Adrenal gland (tissue), 12 donors: ENCODE measurements around the gene CAMTA1. TPM values are rescaled to one million over a fixed set of nuclear protein-coding genes. Genes with fewer than 3 reads are reported as not detected.
A peak's percentile ranks its signal among the peaks of the same experiment; 100 is the strongest.

Experiments
- DNase-seq, 7 donors: peaks; one replicate each; pipeline ENCODE4 v3.0.0-alpha.2; 2019 to 2020
- H3K27ac ChIP-seq, 5 donors: fragments of 200-600 bp; sonication (generic) in 4 of 5; 1 replicate in 3 of 5; 2 replicates in 2 of 5; pipeline versions ENCODE4 v1.5.1 to v1.8.0; 2016 to 2020; ENCODE audit warnings: mild to moderate bottlenecking in 1 of 5
- H3K27me3 ChIP-seq: fragments of 200-600 bp; 2 replicates; pipeline ENCODE4 v1.8.0; 2021
- H3K36me3 ChIP-seq, 2 donors: fragments of 200-600 bp; replicated peaks in 1 of 2; 1 replicate in 1 of 2; 2 replicates in 1 of 2; pipeline versions ENCODE4 v1.5.1 to v1.8.0; 2018 to 2022
- H3K4me1 ChIP-seq, 2 donors: fragments of 200-600 bp; replicated peaks in 1 of 2; 1 replicate in 1 of 2; 2 replicates in 1 of 2; pipeline versions ENCODE4 v1.5.1 to v1.8.0; 2018 to 2021
- H3K4me3 ChIP-seq, 4 donors: fragments of 200-600 bp; sonication (generic) in 3 of 4; one replicate each; pipeline ENCODE4 v1.5.1; 2016 to 2018
- H3K9me3 ChIP-seq, 3 donors: fragments of 200-600 bp; sonication (generic) in 1 of 3; replicated peaks in 1 of 3; 1 replicate in 2 of 3; 2 replicates in 1 of 3; pipeline versions ENCODE4 v1.5.1 to v1.8.0; 2016 to 2021
- CTCF ChIP-seq, 6 experiments: fragments of 450-650 bp in 4 of 6; fragments of 200-600 bp in 2 of 6; sonication (generic) in 1 of 6; IDR thresholded peaks; 1 replicate in 5 of 6; 2 replicates in 1 of 6; pipeline versions ENCODE4 v1.5.1 to v1.8.0; 2016 to 2021; ENCODE audit warnings: antibody characterized with exemption in 6 of 6, mild to moderate bottlenecking in 2 of 6, moderate library complexity in 1 of 6
- POLR2A ChIP-seq, 2 donors: fragments of 450-650 bp; IDR thresholded peaks; one replicate each; pipeline ENCODE4 v1.6.1; 2017; ENCODE audit warnings: antibody characterized with exemption in 2 of 2, mild to moderate bottlenecking in 2 of 2, moderate library complexity in 1 of 2
- WGBS, 4 donors: extraction: QIAGEN DNeasy Blood & Tissue Kit in 2 of 4; methylation state at CpG; one replicate each; pipeline versions ENCODE4 v1.1.5 to v1.1.7; 2013 to 2017; 5-methylcytosine and 5-hydroxymethylcytosine counted together
- intact Hi-C, 2 donors: fragments of 100-400 bp; cut with DNase I; formaldehyde crosslinking; loops; one replicate each; pipeline versions ENCODE4 v1.14.1 to v1.15.0; 2022 to 2023
- polyA plus RNA-seq, 3 donors: library from polyadenylated mRNA; stranded (reverse); fragments of 200-250 nt in 2 of 3; fragments of 350-450 nt in 1 of 3; fragmentation: Illumina TruSeq in 1 of 3; extraction: RNeasy Lipid Tissue Mini Kit (QIAGEN cat#74804) in 1 of 3; gene quantifications; one replicate each; pipeline ENCODE4 v1.2.3, GENCODE V29; 2013 to 2014
- total RNA-seq, 9 donors: library from RNA; depleted of rRNA in 4 of 9; stranded (reverse); fragments of >200 nt in 4 of 9; fragments of 120-200 nt in 1 of 9; fragmentation: NEBNext Ultra II Directional in 1 of 9; extraction: Animal tissue kit (Norgen Biotek cat#: 25700) in 1 of 9; gene quantifications; one replicate each; pipeline versions ENCODE4 v1.1.0 to v1.2.4, GENCODE V29; 2013 to 2023
- donor health status: healthy with polysubstance abuse.
- donor health status: Bipolar disorder and iron deficiency.
- donor health status: DM: yes; HTN: yes; CAD: no.
- donor health status: DM: no; HTN: no; CAD: no.
- donor health status: DM: no; HTN: no; CAD: no.
- donor health status: DM: yes; HTN: yes; CAD: no.

CAMTA1 gene
- total and polyA plus RNA-seq, 12 donors = 62.9 to 141 (median 96.9) TPM

GRCh38 chr1:7422081-7422480, 636.8 kb downstream of the CAMTA1 start:
- H3K4me3 ChIP-seq = no peak overlapping the region
- H3K27me3 ChIP-seq = no peaks in the 10 kb centered on the region
- no peaks in the 10 kb centered on the region for H3K9me3 ChIP-seq
- H3K4me1 ChIP-seq = no peaks in the 10 kb centered on the region
- 92 to 95% (median 94%) methylated on average over 4 to 6 of the region's 6 CpGs for WGBS, 4 donors
- peak in 3 of 7 donors; percentile 2 to 28 (median 8) for DNase-seq
- no peaks in the 10 kb centered on the region for H3K36me3 ChIP-seq
- TF ChIP-seq POLR2A (IDR thresholded peaks at IDR 0.05) = no peak
- TF ChIP-seq CTCF (IDR thresholded peaks at IDR 0.05) = no peak
- intact Hi-C loops = no loop called here
- no peak overlapping the region for H3K27ac ChIP-seq

GRCh38 chr1:7422561-7422960, 637.3 kb downstream of the CAMTA1 start:
- 91 to 100% (median 96%) methylated on average over 3 of the region's 3 CpGs for WGBS, 4 donors
- Histone ChIP-seq H3K4me3 (no peak overlapping the region), H3K4me1 (no peaks in the 10 kb centered on the region), H3K27me3 (no peaks in the 10 kb centered on the region), H3K9me3 (no peaks in the 10 kb centered on the region), H3K27ac (no peak overlapping the region), H3K36me3 (no peaks in the 10 kb centered on the region)
- intact Hi-C loops = no loop called here
- no peak for DNase-seq
- no peak for TF ChIP-seq CTCF (IDR thresholded peaks at IDR 0.05)
- TF ChIP-seq POLR2A (IDR thresholded peaks at IDR 0.05) = no peak

- 79 to 89% (median 82%) methylated on average over 2 to 9 of the region's 9 CpGs for WGBS, 4 donors
- TF ChIP-seq CTCF (IDR thresholded peaks at IDR 0.05) = no peak
- TF ChIP-seq POLR2A (IDR thresholded peaks at IDR 0.05) = no peak
- DNase-seq = peak in 2 of 7 donors; percentile 4 to 6
These were observed 637.7 kb downstream of the CAMTA1 start for GRCh38 chr1:7422966-7423365.

GRCh38 chr1:7424352-7424890, 639.2 kb downstream of the CAMTA1 start:
- no peaks in the 10 kb centered on the region for H3K27me3 ChIP-seq
- WGBS, 4 donors = 74 to 93% (median 84%) methylated on average over 7 to 9 of the region's 9 CpGs
- no peak for TF ChIP-seq CTCF (IDR thresholded peaks at IDR 0.05)
- H3K9me3 ChIP-seq = no peaks in the 10 kb centered on the region
- H3K36me3 ChIP-seq = no peaks in the 10 kb centered on the region
- H3K4me3 ChIP-seq = no peak overlapping the region
- DNase-seq = no peak
- no peak overlapping the region for H3K27ac ChIP-seq
- H3K4me1 ChIP-seq = no peaks in the 10 kb centered on the region
- intact Hi-C loops = no loop called here

More at GRCh38 chr1:7422966-7423365, 637.7 kb downstream of the CAMTA1 start:
- intact Hi-C loops = no loop called here
- H3K27ac ChIP-seq = no peak overlapping the region
- no peak overlapping the region for H3K4me3 ChIP-seq
- H3K27me3 ChIP-seq = no peaks in the 10 kb centered on the region
- H3K4me1 ChIP-seq = no peaks in the 10 kb centered on the region
- H3K36me3 ChIP-seq = no peaks in the 10 kb centered on the region
- H3K9me3 ChIP-seq = no peaks in the 10 kb centered on the region
